Activated CD4-positive, alpha-beta T cell treated with anti-CD3 and anti-CD28 coated beads for 24 hours (primary cell): ENCODE results near the gene NEFH.

Experiments
- DNase-seq, 2 donors: peaks; one replicate each; pipeline ENCODE4 v3.0.0-alpha.2; 2020; ENCODE audit warnings: low read depth in 2 of 2

The NEFH gene

DNA sequence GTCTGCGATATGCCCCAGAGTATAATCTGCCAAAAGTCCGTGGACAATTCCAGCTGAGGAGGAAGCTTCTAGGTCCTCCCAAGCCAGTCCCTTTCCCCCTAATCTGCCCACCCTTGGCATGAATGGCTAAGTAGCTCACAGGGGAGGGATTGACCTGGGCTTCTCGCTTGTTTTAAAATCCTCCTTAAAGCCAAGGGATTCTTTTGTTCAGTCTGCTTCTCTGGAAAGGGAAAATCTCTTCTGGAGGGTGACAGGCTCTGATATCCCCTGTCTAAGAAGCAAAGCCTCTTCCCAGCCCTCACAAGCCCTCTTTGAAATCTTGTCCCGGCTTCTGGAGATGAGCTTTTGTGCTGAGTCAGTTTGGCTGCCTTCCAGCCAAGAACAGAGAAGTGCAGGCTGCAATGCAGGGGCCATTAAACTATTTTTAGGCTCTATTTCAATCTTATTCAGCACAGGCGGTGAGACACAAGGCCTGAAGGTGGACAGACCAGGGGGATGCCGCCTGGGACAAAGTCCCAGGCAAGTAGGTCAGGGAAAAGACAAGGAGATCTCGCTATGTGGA is 23.9 kb downstream of the NEFH start:
- DNase-seq = no peak

DNA sequence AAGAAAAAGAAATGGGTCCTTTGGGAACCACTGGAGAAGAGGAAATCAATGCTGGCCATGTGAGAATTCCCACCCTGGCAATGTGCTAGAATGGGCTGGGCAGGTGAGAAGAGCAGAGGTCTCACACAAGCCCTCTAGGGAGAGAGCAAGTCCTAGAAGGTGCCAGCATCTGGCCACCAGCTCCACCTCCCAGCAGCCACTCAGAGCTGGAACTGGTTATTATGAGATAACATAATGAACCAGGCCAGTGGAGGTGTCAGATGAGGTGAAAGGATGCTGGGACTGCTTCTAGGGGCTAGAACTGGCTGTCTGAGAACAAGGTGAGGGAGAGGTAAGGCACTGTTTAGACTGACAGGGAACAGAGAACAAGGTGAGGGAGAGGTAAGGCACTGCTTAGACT is 29.3 kb downstream of the NEFH start:
- DNase-seq = no peak

DNA sequence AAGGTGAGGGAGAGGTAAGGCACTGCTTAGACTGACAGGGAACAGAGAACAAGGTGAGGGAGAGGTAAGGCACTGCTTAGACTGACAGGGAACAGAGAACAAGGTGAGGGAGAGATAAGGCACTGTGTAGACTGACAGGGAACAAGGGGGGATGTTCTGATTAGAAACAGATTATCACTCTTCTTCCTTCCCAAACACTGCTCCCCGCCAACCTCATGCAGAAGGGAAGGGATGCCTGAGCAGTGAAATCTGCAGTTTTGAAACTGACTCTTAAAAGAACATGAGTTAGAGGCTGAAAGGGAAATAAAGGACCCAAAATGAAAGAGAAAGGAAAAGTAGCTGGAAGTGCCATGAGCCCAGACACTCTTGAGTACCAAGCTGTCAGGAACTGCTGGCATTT is 29.8 kb downstream of the NEFH start:
- no peak for DNase-seq

DNA sequence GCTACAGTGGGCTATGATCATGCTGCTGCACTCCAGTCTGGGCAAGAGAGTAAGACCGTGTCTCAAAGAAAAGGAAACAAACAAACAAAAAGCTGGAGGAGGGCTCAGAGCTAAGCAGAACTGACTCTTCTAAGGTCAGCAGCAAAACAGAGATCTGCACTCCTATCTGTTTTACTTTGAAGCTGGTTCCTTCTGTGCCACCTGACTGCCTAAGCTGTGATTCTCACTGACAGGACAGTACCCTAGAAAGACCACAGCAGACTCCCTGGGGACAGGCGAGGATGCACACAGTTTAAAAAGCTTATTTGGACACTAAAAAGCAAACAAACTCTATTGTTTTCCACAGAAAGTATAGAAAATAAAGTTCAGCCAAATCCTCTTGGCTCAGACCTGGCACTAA is 30.5 kb downstream of the NEFH start:
- no peak for DNase-seq

DNA sequence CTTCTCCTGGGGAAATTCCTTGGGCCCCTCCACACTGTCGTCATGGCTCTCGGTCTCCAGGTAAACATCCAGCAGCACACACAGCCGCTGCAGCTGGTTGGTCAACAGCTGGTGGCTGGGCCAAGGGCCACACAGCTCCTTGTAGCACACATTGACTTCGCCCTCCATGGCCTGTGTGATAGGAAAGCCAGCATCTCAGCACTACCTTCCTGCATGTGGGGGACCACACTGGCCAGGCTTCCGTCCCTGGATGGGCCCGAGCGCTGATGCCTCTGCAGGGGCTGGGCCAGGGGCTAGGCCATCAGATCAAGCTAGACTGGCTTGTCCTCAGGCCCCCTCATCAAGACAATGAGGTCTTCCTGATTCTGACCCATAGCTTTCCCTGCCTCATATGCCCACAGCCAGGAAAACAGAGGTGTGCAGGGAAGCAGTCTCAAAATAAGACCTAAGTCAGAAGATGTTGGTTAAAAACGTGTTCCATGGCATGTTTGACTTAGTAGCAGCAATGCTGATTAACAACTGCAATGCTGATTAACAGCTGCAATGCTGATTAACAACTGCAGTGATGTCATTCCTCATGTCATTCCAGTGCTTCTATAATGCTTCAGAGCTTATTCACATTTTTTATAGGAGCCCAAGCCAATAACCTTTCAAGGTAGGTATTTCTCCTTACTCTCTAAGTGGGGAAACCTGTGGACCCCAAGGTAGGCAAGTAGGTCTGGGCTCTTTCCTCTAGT is 31.3 kb downstream of the NEFH start:
- no peak for DNase-seq

DNA sequence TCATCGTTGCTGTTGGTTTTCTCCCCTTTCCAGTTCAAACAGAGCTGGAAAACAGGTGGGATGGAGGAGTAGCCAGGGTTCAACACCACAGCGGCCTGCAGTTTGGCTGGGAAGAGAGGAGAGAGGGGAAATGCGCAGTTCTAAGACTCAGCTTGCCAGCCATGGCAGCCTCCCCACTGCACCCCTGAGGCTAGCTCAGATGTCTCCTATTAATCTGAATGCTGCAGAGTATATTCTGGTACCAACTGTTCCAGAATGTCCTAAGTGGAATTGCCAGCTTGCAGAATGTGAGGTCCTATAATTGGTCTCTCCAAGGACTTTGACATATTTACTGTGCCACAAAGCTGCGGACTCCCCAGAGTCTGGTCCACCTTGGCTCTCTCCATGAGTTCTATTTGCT is 32.0 kb downstream of the NEFH start:
- DNase-seq = no peak

DNA sequence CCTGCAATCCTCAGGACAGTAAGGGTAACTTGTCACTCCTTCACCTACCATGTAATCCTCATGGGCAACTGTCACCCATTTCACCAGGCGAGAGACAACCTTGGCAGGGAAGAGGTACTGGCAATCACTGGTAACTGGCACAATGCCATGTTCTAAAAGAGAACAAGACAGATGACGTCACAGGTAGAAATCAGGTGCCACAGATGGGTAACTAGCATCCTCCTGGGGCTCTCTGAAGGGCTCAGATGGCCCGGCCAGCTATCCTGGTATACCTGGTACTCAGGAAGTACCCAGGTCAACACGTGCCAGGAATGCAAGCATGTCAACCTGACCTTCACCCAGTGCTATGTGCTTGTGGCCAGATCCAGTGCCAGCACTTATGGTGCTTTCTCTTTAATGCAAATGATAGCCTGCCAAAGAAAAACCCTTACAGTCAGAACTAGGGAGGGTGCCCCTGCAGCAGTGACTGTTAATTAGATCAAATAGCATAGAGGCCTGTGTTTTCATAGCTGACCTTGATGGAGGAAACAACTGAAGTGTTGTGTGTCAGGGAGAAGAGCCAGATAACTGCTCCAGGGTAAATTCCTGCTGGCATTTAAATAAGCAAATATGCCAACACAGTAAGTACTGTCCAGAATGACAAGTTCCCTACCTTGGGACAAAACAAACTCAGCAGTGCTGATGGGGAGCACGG is 37.3 kb downstream of the NEFH start:
- no peak for DNase-seq

DNA sequence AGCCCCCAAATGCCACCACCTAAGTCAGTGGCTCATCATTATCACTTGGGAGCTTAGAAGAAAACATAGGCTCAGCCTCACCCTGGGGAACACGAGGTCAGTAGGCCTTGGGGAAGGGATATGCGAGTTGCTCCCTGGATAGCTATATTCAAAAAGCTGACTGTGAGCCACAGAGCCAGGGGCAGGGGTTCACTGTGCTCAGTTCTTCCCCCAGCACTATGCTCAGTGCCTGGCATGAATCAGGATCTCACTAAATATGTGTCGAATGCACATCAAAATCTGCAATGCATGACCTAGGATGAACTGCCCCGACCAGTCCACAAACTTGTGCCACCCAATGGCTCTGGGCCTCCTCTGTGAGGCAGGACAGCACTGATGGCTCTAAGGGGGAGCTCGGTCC is 38.4 kb downstream of the NEFH start:
- no peak for DNase-seq

DNA sequence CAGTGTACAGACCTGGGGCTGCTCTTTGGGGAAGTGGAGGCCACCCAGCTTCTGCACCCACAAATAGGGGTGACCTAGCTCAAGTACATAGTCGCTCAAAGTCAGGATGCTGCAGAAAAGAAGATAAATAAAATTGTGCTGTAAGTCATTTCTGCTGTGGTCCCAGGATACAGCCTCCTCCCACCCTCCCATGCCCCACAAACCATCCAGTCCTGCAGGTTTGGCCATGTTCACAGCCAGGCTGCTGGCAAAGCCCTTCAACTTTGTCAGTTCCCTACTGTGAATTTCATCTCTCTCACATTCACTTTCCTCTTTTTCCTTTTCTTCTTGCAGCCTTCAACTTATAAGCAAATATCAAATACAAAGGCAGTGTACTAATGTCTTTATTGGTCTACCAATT is 40.0 kb downstream of the NEFH start:
- DNase-seq = no peak

DNA sequence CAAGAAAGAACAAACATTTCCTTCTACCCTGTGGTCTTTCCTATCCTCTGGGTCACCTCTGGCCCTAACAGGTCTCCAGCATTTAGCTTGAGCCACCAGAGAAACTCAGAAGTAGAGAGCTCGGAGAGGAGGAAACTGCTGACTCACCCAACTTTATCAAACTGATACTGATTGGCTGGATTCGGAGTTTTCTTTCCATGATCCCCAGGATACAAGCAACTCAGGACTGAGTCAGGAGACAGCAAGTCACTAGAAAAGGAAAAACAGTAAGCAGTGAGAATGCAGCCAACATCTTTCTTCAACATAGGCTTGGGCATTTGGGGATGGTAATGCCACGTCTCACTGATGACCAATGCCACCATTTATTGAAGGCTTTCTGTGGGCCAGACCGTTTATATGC is 40.8 kb downstream of the NEFH start:
- no peak for DNase-seq

DNA sequence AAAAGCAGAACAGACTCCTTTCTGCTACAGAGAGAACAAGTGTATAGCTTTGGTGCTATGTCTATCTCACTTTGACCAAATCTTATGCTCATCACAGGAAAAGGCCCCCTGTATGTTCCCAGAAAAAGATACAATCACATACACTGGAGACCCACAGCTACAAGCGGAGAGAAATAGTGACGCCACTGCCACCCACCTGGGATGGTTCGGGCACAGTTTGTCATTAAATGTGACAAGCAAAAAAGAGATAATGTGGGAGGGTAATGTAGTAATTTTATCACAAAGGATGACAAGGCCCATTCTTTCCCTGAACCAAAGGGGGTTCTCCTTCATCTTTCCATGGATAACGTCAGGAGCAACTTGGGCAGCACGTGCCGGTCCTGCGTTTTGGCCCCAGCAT is 41.5 kb downstream of the NEFH start:
- no peak for DNase-seq

DNA sequence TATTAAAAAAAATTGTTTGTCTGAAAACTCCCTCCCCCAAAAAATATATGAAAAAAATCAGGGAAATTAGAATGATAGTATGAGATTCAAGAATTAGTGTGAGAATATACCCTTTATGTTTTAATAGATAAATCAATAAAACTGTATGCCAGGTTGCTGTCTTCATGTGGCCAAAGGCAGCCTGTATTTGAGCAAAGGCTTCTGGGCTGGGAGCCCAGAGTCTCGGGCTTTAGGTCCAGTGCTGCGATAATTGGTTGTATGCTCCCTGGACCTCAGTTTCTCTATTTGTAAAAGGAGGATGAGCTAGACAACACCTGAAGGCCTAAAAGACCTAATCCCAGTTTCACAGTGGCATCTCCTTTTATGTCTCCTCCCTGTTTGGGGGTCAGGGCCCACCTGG is 43.7 kb downstream of the NEFH start:
- no peak for DNase-seq

DNA sequence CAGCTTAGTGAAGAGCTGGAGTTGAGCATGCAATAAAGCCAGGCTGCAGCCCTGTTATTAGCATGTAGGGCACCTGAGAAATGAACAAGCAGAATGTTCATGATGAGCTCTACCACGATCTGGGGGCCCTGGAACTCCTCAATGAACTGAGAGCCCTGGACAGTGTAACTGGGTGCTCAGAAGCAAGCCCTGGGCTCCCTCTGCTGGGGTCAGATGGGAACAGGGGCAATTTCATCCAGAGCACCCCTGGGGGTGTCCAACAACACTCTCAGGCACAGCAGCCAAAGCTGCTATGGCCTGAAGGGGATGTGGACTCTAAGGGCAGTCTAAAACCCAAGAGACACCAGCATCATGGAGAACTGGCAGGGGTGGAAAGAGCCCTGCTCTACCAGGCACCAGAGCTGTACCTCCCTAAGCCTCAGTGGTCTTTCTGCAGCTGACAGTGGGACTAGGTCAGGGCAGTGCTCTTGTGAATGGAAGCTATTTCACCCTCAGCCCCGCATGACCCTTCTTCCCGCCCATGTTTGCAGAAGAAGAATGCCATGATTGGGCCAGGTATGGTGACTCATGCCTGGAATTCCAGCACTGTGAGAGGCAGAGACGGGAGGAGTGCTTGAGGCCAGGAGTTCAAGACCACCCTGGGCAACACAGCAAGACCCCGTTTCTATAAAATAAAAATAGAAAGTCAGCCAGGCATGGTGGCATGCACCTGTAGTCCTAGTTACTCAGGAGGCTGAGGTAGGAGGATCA is 44.6 kb downstream of the NEFH start:
- DNase-seq = peak in 1 of 2 donors; percentile 1

DNA sequence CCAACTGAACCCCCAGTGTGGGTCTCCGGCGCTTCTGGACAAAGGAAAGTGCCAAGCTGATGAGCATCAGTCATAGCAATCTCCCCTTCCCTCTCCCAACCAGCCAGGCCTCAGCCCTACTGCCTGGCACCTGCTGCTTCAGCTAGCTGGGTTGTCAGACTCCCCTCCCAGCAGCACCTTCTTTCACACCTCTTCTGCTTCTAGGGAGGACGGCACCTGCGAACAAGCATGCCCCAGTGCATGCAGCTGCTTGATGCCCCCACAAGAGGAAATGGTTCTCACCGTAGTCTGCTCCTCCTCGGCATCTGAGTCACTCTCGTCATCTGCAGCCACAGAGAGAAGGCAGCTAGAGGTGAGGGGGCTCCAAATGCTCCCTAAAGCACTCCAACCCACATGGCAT is 48.1 kb downstream of the NEFH start:
- DNase-seq = no peak

DNA sequence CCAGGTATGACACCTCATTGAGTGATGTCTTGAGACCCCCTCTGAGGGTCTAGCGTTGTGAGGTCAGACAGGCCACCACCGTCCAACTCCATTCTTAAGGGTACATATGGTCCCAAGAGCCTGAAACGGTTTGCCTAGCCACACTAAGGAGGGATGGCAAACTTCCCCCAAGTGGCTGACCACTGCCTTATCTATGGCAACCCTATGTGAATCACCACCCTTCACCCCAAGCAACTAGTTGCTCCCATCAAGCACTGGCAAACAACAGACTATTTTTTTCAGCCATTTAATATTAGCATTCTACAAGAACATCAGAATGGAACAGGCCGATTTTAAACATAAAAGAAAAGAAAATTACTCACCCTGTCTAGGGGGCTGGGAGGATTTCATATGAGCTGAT is 50.7 kb downstream of the NEFH start:
- no peak for DNase-seq

DNA sequence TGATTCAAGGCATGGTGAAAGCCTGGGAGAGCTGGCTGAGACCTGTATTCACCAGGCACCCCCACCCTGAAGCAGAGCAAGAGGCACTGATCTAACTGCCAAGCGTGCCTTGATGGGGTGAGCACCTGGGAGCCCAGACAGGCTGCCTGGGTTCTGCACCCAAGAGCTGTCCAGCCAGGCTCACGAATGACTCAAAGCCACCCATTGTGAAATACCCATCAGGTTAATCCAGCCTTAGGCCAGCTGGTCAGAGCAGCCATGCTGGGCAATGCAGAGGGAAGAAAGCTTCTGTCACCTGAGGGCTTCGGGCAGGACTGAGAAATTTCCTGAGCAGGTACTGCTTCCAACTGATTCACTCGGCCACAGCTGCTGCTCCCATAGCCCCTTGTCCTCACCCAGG is 51.4 kb downstream of the NEFH start:
- DNase-seq = no peak

DNA sequence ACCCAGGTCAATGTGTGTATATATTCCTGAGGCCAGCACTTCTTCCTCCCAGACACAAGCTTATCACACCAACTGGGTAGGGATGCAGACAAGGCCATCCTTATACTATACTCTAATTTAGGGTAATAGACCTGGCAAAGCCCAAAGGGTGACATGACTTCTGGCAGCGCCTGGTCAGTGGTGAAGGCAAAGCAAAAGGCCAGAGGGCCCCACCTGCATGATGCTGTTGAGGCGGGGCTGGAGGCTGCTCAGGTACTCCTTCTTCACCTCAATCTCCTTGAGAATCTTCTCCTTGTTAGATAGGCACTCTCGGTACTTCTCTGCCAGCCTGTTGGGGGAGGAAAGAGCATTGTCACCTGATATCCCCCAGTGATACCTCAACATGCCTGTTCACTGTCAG is 56.4 kb downstream of the NEFH start:
- DNase-seq = no peak

DNA sequence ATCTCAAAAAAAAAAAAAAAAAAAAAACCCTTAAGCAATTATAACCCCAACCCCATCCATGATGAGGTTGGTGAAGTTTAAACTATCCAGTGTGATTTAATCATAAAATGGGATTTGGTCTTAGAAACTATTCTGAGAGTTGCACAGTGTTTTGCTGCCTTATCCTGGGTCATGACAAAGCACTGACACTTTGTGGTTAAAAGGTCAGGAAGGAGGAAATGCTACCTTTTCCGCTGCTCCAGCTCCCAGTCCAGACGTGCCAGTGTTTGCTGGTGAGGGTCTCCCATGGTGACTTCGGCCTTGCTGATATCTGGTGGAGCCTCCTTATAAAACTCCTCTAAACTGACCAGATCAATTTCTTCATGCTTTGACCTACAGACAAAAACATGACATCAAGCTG is 59.1 kb downstream of the NEFH start:
- DNase-seq = no peak
